ENCODE data around the gene ADAD2.

Gene ADAD2

GRCh38 chr16:84190731-84191388 lies at the start of gene ADAD2:
Gene ADAD2, plus strand, starts transcription at chr16:84191157. Its CDS starts 74 bp downstream, at chr16:84191231.
- FAIRE-seq, result no peak

DNA sequence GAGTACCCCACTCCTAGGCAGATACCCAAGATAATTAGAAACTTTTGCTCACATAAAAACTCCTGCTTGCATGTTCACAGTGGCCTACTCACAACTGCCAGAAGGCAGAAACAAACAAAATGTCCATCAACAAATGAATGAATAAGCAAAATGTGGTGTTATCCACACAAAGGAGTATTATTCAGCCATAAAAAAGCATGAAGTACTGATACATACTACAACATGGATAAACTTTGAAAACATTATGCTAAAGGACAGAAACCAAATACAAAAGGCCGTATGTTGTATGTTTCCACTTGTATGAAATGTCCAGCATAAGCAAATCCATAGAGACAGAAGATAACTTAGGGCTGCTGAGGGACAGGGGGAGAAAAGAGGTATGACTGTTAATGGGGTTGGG lies 47.9 kb upstream of the ADAD2 start:
- no peak for FAIRE-seq

GRCh38 chr16:84143784-84144199 lies 47.2 kb upstream of the ADAD2 start:
- FAIRE-seq, result no peak

GRCh38 chr16:84144209-84144858 lies 46.6 kb upstream of the ADAD2 start:
- no peak for FAIRE-seq

GRCh38 chr16:84144859-84145639 lies 45.9 kb upstream of the ADAD2 start, which contains the start of the genes DNAAF1 and HSDL1:
Gene DNAAF1, plus strand, starts transcription at chr16:84145308. Its CDS starts 133 bp downstream, at chr16:84145441.
Gene HSDL1, minus strand, starts transcription at chr16:84145177. Its CDS starts 13,856 bp downstream, at chr16:84131321.
- no peak for FAIRE-seq

DNA sequence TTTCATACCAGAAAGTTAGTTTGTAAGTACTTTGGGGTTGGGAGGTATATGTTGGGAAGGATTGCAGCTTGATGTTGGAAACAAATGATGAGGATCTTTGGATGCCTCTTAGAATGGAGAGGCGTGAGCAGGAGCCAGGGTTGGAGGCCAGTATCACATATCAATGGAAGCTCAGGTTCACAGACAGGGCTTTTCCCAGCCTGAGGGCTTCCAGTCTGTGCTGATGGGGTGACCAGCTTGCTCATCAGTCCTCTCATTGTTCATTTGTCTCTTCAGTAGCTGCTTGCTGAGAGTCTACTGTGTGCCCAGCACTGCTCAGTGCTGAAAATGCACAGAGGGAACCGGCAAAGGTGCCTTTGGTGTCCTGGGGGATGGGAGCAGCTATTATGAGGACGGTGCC lies 40.0 kb upstream of the ADAD2 start:
- FAIRE-seq, result no peak

GRCh38 chr16:84153660-84154214 lies 37.2 kb upstream of the ADAD2 start:
- no peak for FAIRE-seq

DNA sequence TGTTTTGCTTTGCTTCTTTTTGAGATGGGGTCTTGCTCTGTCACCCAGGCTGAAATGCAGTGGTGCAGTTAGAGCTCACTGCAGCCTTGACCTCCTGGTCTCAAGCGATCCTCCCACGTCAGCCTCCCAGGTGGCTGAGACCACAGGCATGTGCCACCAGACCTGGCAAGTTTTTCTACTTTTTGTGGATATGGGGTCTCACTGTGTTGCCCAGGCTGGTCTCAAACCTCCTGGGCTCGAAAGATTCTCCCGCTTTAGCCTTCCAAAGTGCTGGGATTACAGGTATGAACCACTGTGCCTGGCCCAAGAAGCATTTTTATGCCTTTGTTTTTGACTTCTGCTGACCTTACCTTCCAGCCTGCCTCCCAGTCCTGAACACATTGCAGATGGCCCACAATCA lies 35.7 kb upstream of the ADAD2 start:
- FAIRE-seq, result no peak

DNA sequence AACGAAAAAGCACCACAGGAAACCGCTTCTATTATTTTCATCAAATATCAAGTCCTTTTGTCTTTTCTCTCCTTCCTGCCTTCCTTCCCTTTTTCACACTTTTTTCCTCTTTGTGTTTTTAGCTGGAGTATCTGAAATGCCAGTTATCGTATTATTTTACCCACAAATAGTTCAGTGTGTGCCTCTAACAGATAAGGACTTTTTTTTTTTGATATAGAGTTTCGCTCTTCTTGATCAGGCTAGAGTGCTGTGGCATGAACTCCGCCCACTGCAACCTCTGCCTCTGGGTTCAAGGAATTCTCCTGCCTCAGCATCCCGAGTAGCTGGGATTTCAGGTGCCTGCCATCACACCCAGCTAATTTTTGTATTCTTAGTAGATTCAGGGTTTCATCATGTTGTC lies 35.2 kb upstream of the ADAD2 start:
- no peak for FAIRE-seq

DNA sequence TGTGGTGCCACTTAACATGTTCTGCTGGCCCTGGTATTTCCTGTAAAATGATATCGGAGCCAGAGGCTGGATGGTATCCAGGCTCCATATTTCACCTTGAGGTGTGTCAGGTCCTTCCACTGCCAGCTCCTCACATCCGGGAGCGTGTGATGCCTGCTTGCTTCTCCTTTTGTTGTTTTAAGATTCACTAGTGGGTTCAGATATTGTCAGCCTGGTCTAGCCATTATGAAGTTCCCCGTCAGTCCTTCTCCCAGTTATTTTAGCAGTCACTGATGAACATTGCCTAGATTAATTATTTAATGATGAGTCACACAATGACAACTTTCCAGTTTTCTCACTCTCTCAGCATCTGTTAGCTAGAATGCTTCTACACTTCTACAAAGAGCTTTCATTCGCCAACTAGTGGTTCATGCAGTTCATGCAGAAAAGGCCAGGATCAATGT lies 34.6 kb upstream of the ADAD2 start:
- no peak for FAIRE-seq

DNA sequence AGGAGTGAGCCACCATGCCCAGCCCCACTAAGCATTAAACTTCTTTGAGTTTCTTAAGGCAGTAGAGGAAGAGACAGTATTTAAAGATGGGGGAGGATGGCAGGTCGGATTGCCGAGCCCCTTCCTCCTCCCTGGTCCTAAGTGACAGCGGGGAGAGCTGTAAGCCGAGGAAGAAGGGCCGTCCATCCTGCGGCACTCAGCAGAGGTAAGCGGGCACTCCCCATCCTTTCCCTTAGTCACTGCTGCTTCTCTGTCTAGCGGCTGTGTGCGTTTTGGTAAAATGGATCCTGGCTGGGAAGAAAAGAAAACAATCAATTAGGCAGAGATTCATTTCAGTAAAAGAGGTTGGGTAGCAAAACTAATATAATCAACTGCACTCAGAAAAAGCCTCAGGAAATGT lies 31.9 kb upstream of the ADAD2 start:
- no peak for FAIRE-seq

- FAIRE-seq, result no peak
These were observed 31.2 kb upstream of the ADAD2 start for GRCh38 chr16:84159800-84160199.

DNA sequence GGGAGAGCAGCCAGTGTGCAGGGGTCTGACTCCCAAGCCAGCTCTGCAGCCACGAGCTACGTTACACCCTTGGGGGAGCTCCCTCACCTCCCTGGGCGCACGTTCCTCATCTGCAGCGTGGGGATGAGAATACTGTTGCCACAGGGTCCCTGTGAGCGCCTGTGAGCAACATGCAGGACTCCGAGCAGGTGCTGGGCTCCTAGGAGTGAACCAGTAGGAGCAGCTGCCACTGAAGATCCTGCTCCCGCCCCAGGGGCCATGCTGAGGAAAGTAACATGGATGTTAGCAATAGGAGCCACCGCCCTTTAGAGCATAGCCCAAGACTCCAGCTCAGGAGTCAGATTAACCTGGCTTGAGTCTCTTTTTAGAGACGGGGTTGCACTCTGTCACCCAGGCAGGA lies 29.9 kb upstream of the ADAD2 start:
- FAIRE-seq, result no peak

GRCh38 chr16:84161801-84162200 lies 29.2 kb upstream of the ADAD2 start:
- FAIRE-seq, result no peak

DNA sequence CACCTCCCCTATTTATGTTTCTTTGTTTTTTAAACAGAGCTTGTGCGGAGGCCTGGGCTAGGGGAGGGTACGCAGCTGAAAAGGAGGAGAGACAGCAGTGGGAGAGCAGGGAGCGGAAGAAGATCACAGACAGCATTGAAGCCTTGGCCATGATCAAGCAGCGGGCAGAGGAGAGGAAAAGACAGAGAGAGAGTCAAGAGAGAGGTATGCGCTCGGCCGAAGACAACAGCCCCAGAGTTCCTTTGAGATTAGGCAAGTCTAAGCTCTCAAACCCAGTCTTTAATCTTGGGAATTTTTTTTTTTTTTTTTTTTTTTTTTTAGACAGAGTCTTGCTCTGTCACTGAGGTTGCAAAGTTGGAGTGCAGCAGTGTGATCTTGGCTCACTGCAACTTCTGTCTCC lies 25.2 kb upstream of the ADAD2 start:
- FAIRE-seq, result no peak

GRCh38 chr16:84166796-84167695 lies 23.9 kb upstream of the ADAD2 start:
- no peak for FAIRE-seq

GRCh38 chr16:84169765-84170310 lies 21.1 kb upstream of the ADAD2 start:
- no peak for FAIRE-seq

- no peak for FAIRE-seq
These were observed 16.6 kb upstream of the ADAD2 start for GRCh38 chr16:84174396-84174795.

DNA sequence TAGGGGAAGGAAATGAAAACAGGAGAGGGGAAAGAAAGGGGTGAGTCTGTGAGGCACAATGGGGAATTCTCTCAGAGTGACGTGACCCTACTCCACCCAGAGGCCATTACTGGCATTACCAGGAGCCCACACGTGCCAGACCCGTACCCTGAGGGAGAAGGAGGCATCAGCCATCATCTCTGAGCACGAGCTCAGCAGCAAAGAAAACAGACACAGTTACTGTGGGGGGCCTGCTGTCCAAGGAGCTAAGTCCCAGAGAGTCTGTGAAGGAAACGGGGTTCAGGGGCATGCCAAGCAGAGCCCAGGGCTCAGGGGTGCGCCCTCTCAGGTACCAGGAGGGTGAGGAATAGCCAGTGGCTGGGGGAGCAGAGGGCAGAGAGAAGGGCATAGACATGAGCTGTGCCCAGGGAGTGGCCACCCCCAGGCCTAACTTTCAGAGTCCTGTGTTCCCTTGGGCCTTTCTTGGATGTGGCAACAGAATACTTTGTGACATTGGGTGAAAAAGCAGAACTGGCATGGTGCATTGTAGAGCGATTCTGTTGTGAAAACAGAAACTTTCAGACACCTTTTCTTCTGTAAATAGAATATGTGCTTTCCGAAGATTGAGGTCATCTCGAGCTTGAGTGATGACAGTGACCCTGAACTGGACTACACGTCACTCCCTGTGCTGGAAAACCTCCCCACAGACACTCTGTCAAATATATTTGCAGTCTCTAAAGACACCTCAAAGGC lies 15.4 kb upstream of the ADAD2 start:
- FAIRE-seq, result no peak

GRCh38 chr16:84176192-84177053 lies 14.5 kb upstream of the ADAD2 start:
- no peak for FAIRE-seq
